Measurements from ENCODE around the gene RAB31. TPM values are rescaled to one million over a fixed set of nuclear protein-coding genes. Genes with fewer than 3 reads are reported as not detected.
A peak's percentile ranks its signal among the peaks of the same experiment; 100 is the strongest.

The RAB31 gene
- polyA plus RNA-seq, 2 of the 4 experiments (the other 2 are of a cell fraction) = 16.9 to 46.3 TPM

- peak; percentile 65 to 94 for DNase-seq (ENCODE audit: low read depth in 1 of 2, low spot score in 1 of 2)
- no peak for FAIRE-seq
- H3K4me1 ChIP-seq = peaks cover 57% of the 10 kb centered on the region
- H3K4me3 ChIP-seq = no peak overlapping the region
- TF ChIP-seq KDM5A (IDR thresholded peaks at IDR 0.05) (no peak), JUN (IDR thresholded peaks at IDR 0.05) (peak; percentile 77 to 80; a peak in 4 of 5 replicates), GATA3 (IDR thresholded peaks at IDR 0.05; ENCODE audit: borderline replicate concordance) (peak; percentile 84), HOXB13 (CRISPR knock-in tag; IDR thresholded peaks at IDR 0.05; ENCODE audit: low read depth) (no peak; the same call in 1 of the 2 replicates), HEYL (CRISPR knock-in tag; IDR thresholded peaks at IDR 0.05) (no peak), USF2 (IDR thresholded peaks at IDR 0.05) (no peak), MAFK (IDR thresholded peaks at IDR 0.05; ENCODE audit: partially characterized antibody) (peak; percentile 99), RAD21 (conservative IDR thresholded peaks at IDR 0.05 in 1 of 2, IDR thresholded peaks at IDR 0.05 in 1 of 2) (peak; percentile 28 to 45), BCL3 (IDR thresholded peaks at IDR 0.05) (no peak), NFE2L2 (conservative IDR thresholded peaks at IDR 0.05; ENCODE audit: low read length) (peak; percentile 94), RARB (CRISPR knock-in tag; IDR thresholded peaks at IDR 0.05) (no peak), SREBF2 (IDR thresholded peaks at IDR 0.05) (no peak), EP300 (IDR thresholded peaks at IDR 0.05) (peak; percentile 56 to 81; a peak in 3 of 5 replicates), JUNB (IDR thresholded peaks at IDR 0.05) (peak; percentile 79), MAX (IDR thresholded peaks at IDR 0.05) (0 out of 2 replicates have a peak, but pooled peaks have one; percentile 24), NPAS2 (CRISPR knock-in tag; IDR thresholded peaks at IDR 0.05; ENCODE audit: borderline replicate concordance) (no peak), CEBPB (IDR thresholded peaks at IDR 0.05) (peak; percentile 5 to 10; a peak in 1 of 4 replicates), HOXB5 (CRISPR knock-in tag; IDR thresholded peaks at IDR 0.05) (no peak), POLR2A (IDR thresholded peaks at IDR 0.05; ENCODE audit: low read length) (no peak), TFCP2L1 (CRISPR knock-in tag; IDR thresholded peaks at IDR 0.05) (no peak), CBX8 (IDR thresholded peaks at IDR 0.05) (no peak), SMC3 (IDR thresholded peaks at IDR 0.05) (peak; percentile 35; the same call in 2 of the 3 replicates), ZNF302 (CRISPR knock-in tag; IDR thresholded peaks at IDR 0.05) (no peak), PBX3 (IDR thresholded peaks at IDR 0.05) (no peak), CTCF (IDR thresholded peaks at IDR 0.05) (no peak), ELK1 (IDR thresholded peaks at IDR 0.05; ENCODE audit: low read depth, low read length) (no peak), FOSL2 (IDR thresholded peaks at IDR 0.05) (no peak), FOSL2 (CRISPR knock-in tag; IDR thresholded peaks at IDR 0.05) (peak; percentile 97), HES2 (IDR thresholded peaks at IDR 0.05) (no peak)
- ChIA-PET CTCF (interaction anchor here (1.0 to 1.6 kb wide), 2 partner anchors 28 to 43 kb away, joined by 3 read pairs; no protein-coding TSS in a partner anchor), POLR2A (no interaction called here)
- H3K4me2 ChIP-seq = peak overlapping the region; percentile 80
- no peaks in the 10 kb centered on the region for H3K9me3 ChIP-seq
- peak; percentile 76 to 89 for ATAC-seq
- WGBS (ENCODE audit: missing lambda C conversion rate) = 6% methylated on average over 6 of the region's 6 CpGs
- peak overlapping the region; percentile 93 to 96 for H3K27ac ChIP-seq
These were observed 117.5 kb downstream of the RAB31 start for GRCh38 chr18:9825571-9826073.

All from A549 (cell line).